Gastrocnemius medialis (tissue), 4 donors: ENCODE measurements around the gene ADAMTS2. TPM values are rescaled to one million over a fixed set of nuclear protein-coding genes. Genes with fewer than 3 reads are reported as not detected.

Source experiments
- ATAC-seq, 2 donors: fragments of 150-250 bp; one replicate each; pipeline ENCODE4 v1.9.1; 2016
- DNase-seq, 2 donors: peaks; one replicate each; pipeline ENCODE4 v3.0.0-alpha.2; 2019
- H3K27ac ChIP-seq, 4 donors: fragments of 200-600 bp; sonication (generic); 1 replicate in 1 of 4; 2 replicates in 3 of 4; pipeline ENCODE4 v1.5.1; 2016 to 2018; ENCODE audit warnings: mild to moderate bottlenecking in 2 of 4, moderate library complexity in 1 of 4
- H3K27me3 ChIP-seq, 3 donors: fragments of 200-600 bp; sonication (generic) in 2 of 3; 1 replicate in 1 of 3; 2 replicates in 2 of 3; pipeline versions ENCODE4 v1.5.1 to v1.6.0; 2016 to 2019; ENCODE audit warnings: mild to moderate bottlenecking in 1 of 3, moderate library complexity in 1 of 3
- H3K36me3 ChIP-seq, 2 donors: fragments of 200-600 bp; sonication (generic) in 1 of 2; one replicate each; pipeline ENCODE4 v1.5.1; 2017 to 2018
- H3K4me1 ChIP-seq, 2 donors: fragments of 200-600 bp; sonication (generic) in 1 of 2; one replicate each; pipeline ENCODE4 v1.5.1; 2016 to 2017; ENCODE audit warnings: mild to moderate bottlenecking in 2 of 2
- H3K4me3 ChIP-seq, 4 donors: fragments of 200-600 bp; sonication (generic) in 3 of 4; 1 replicate in 1 of 4; 2 replicates in 3 of 4; pipeline ENCODE4 v1.5.1; 2016 to 2019; ENCODE audit warnings: mild to moderate bottlenecking in 2 of 4
- H3K9me3 ChIP-seq, 3 donors: fragments of 200-600 bp; sonication (generic) in 2 of 3; 1 replicate in 1 of 3; 2 replicates in 2 of 3; pipeline ENCODE4 v1.5.1; 2016 to 2019
- CTCF ChIP-seq, 5 experiments: fragments of 450-650 bp in 3 of 5; fragments of 200-600 bp in 2 of 5; sonication (generic) in 2 of 5; IDR thresholded peaks in 4 of 5; conservative IDR thresholded peaks in 1 of 5; 1 replicate in 4 of 5; 2 replicates in 1 of 5; pipeline ENCODE4 v1.5.1; 2016 to 2019; ENCODE audit warnings: antibody characterized with exemption in 5 of 5, mild to moderate bottlenecking in 3 of 5, moderate library complexity in 3 of 5
- POLR2A ChIP-seq, 2 donors: fragments of 450-650 bp; IDR thresholded peaks; one replicate each; pipeline ENCODE4 v1.6.1; 2017; ENCODE audit warnings: antibody characterized with exemption in 2 of 2, mild to moderate bottlenecking in 2 of 2, moderate library complexity in 2 of 2
- in situ Hi-C, 4 donors: fragments of 200-750 bp; cut with MboI; loops; one replicate each; pipeline versions ENCODE4 v1.15.0 to v1.8.0; 2017; ENCODE audit warnings: low sequenced_read_pairs in 4 of 4
- intact Hi-C: fragments of 100-400 bp; cut with DNase I; formaldehyde crosslinking; loops from one replicate; pipeline ENCODE4 v1.15.1; 2023; ENCODE audit warnings: low total_unique reads
- total RNA-seq, 4 donors: library from RNA; depleted of rRNA; stranded (reverse); fragments of >200 nt; gene quantifications; one replicate each; pipeline versions ENCODE4 v1.1.0 to v1.2.3, GENCODE V29; 2016

The ADAMTS2 gene
- total RNA-seq, 4 donors from 2014 or later = 0.78 to 3.8 (median 2.0) TPM

DNA sequence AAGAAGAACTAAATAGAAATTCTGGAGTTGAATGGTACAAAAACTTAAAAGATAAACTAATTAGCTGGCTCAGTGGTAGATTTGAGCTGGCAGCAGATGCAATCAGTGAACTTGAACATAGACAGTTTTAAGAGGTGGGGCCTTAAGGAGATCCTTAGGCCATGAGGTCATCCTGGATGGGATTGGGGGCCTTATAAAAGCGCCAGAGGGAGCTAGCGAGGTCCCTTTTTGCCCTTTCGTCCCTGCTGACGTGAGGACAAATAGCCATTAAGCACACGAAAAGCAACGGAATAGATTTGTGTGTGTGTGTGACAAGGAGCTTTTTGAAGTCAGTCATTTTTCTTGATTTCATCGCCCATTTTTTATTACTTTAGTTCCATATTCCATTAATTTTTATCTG is 201.8 kb downstream of the ADAMTS2 start:
- TF ChIP-seq POLR2A (IDR thresholded peaks at IDR 0.05) (no peak), CTCF (IDR thresholded peaks at IDR 0.05 in 4 of 5, conservative IDR thresholded peaks at IDR 0.05 in 1 of 5) (no peak)
- Histone ChIP-seq H3K27ac (no peak overlapping the region), H3K4me1 (no peaks in the 10 kb centered on the region), H3K9me3 (no peaks in the 10 kb centered on the region), H3K4me3 (no peak overlapping the region), H3K36me3 (no peaks in the 10 kb centered on the region), H3K27me3 (no peaks in the 10 kb centered on the region)
- in situ Hi-C loops = no loop called here
- no peak for ATAC-seq
- intact Hi-C loops = no loop called here
- no peak for DNase-seq

DNA sequence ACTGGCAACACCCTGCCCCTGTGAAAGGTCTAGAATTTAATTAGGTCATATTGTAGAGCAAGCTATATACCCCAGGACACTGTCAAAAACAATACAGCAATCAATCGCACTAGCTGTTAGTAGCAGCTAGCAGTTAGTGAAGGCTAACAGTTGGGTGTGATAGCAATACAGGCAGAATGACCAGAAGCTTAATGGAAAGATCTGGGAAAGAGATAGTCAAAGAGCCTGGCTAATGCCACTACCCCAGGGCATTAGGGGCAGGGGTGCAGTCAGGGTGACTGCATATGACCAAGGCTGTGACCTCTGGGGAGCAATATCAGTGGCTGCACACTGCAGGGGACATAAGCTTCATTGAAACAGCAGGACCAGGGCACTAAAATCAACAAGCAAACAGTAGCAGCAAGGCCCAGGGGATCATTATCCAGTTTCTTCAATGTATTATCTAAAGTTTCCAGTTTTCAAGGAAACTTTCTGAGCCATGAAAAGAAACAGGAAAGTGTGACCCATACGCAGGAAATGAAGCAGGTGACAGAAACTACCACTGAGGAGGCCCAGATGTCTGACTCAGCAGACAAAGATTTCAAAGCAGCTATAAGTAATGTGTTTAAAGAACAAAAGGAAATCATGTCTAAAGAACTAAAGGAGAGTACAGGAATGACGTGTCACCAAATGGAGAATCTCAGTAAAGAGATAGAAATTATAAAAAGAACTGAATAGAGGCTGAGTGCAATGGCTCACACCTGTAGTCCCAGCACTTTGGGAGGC is 202.6 kb downstream of the ADAMTS2 start:
- ATAC-seq = no peak
- in situ Hi-C loops (no loop called here), intact Hi-C loops (no loop called here)
- Histone ChIP-seq H3K27ac (no peak overlapping the region), H3K4me3 (no peak overlapping the region), H3K9me3 (no peaks in the 10 kb centered on the region), H3K36me3 (no peaks in the 10 kb centered on the region), H3K27me3 (no peaks in the 10 kb centered on the region), H3K4me1 (no peaks in the 10 kb centered on the region)
- DNase-seq = no peak
- no peak for TF ChIP-seq POLR2A (IDR thresholded peaks at IDR 0.05)
- no peak for TF ChIP-seq CTCF (IDR thresholded peaks at IDR 0.05 in 4 of 5, conservative IDR thresholded peaks at IDR 0.05 in 1 of 5)

- no peaks in the 10 kb centered on the region for H3K9me3 ChIP-seq
- in situ Hi-C loops = no loop called here
Observed at GRCh38 chr5:179141867-179142266, 203.4 kb downstream of the ADAMTS2 start.

GRCh38 chr5:179140293-179140692 is 205.0 kb downstream of the ADAMTS2 start:
- H3K36me3 ChIP-seq = no peaks in the 10 kb centered on the region
- H3K4me3 ChIP-seq = no peak overlapping the region
- ATAC-seq (no peak), DNase-seq (no peak)
- H3K27ac ChIP-seq = no peak overlapping the region
- in situ Hi-C loops = no loop called here
- no peaks in the 10 kb centered on the region for H3K9me3 ChIP-seq
- no peaks in the 10 kb centered on the region for H3K4me1 ChIP-seq
- TF ChIP-seq POLR2A (IDR thresholded peaks at IDR 0.05) = no peak
- TF ChIP-seq CTCF (IDR thresholded peaks at IDR 0.05 in 4 of 5, conservative IDR thresholded peaks at IDR 0.05 in 1 of 5) = no peak
- intact Hi-C loops = no loop called here
- no peaks in the 10 kb centered on the region for H3K27me3 ChIP-seq

More at GRCh38 chr5:179141867-179142266, 203.4 kb downstream of the ADAMTS2 start:
- no peaks in the 10 kb centered on the region for H3K36me3 ChIP-seq
- DNase-seq = no peak
- H3K4me3 ChIP-seq = no peak overlapping the region
- intact Hi-C loops = no loop called here
- no peaks in the 10 kb centered on the region for H3K27me3 ChIP-seq
- ATAC-seq = no peak
- TF ChIP-seq POLR2A (IDR thresholded peaks at IDR 0.05) = no peak
- no peak for TF ChIP-seq CTCF (IDR thresholded peaks at IDR 0.05 in 4 of 5, conservative IDR thresholded peaks at IDR 0.05 in 1 of 5)
- no peaks in the 10 kb centered on the region for H3K4me1 ChIP-seq
- no peak overlapping the region for H3K27ac ChIP-seq

DNA sequence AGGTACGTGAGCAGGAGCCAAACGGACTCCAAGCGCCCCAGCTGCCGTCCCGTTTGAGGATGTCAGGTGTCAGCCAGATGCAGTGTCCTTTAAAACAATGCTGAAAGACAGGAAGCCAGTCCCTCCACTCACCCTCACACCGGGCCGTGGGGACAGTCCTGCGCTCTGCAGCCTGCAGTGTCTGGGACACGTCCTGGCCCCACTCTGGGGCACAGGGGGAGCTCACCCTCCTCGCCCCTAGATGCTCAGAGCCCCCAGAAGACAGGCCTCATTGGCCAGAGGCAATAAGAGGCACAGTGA is 205.4 kb downstream of the ADAMTS2 start:
- Histone ChIP-seq H3K36me3 (no peaks in the 10 kb centered on the region), H3K4me3 (no peak overlapping the region), H3K27ac (no peak overlapping the region), H3K27me3 (no peaks in the 10 kb centered on the region), H3K4me1 (no peaks in the 10 kb centered on the region), H3K9me3 (no peaks in the 10 kb centered on the region)
- DNase-seq (no peak), ATAC-seq (no peak)
- intact Hi-C loops = no loop called here
- in situ Hi-C loops = no loop called here
- no peak for TF ChIP-seq CTCF (IDR thresholded peaks at IDR 0.05 in 4 of 5, conservative IDR thresholded peaks at IDR 0.05 in 1 of 5)
- TF ChIP-seq POLR2A (IDR thresholded peaks at IDR 0.05) = no peak
